ENCODE results near the gene FARP1.

- TF ChIP-seq CTCF (IDR thresholded peaks at IDR 0.05; ENCODE audit: insufficient read depth, low read length, poor library complexity, severe bottlenecking) (no peak), EZH2phosphoT487 (conservative IDR thresholded peaks at IDR 0.05; ENCODE audit: low read length) (no peak)
Observed at GRCh38 chr13:98345107-98345935, 202.4 kb downstream of the FARP1 start.

All from SU-DHL-6 (cell line).